Endodermal cell (in vitro differentiated cells): ENCODE data around the gene LYPD4. TPM values are rescaled to one million over a fixed set of nuclear protein-coding genes. Genes with fewer than 3 reads are reported as not detected.
A peak's percentile ranks its signal among the peaks of the same experiment; 100 is the strongest.

Experiments
- DNase-seq: peaks from one replicate; pipeline ENCODE4 v3.0.0-alpha.2; 2017
- H3K27ac ChIP-seq: 2 replicates; pipeline ENCODE4 v1.5.1; 2013; ENCODE audit warnings: mild to moderate bottlenecking, low read depth, low read length, moderate library complexity
- H3K27me3 ChIP-seq: 2 replicates; pipeline ENCODE4 v1.6.1; 2013; ENCODE audit warnings: mild to moderate bottlenecking, low read length, moderate library complexity; ENCODE audit not compliant: insufficient read depth, control insufficient read depth, poor library complexity, severe bottlenecking
- H3K36me3 ChIP-seq: 2 replicates; pipeline ENCODE4 v1.7.0; 2013; ENCODE audit warnings: mild to moderate bottlenecking, low read length, moderate library complexity; ENCODE audit not compliant: control insufficient read depth, insufficient read depth
- H3K4me1 ChIP-seq: one replicate; pipeline ENCODE4 v1.7.0; 2013; ENCODE audit warnings: low read length; ENCODE audit not compliant: control insufficient read depth, insufficient read depth
- H3K4me3 ChIP-seq: 2 replicates; pipeline ENCODE4 v1.5.1; 2013; ENCODE audit warnings: mild to moderate bottlenecking, low read length, moderate library complexity
- H3K9ac ChIP-seq: 2 replicates; pipeline ENCODE4 v1.6.1; 2013; ENCODE audit warnings: mild to moderate bottlenecking, low read length, moderate library complexity; ENCODE audit not compliant: poor library complexity, severe bottlenecking; ENCODE audit errors: extremely low read depth
- H3K9me3 ChIP-seq: 2 replicates; pipeline ENCODE4 v1.6.1; 2013; ENCODE audit warnings: mild to moderate bottlenecking, low read length, moderate library complexity; ENCODE audit not compliant: control insufficient read depth
- H3K27ac Mint-ChIP-seq: 2 replicates; pipeline ENCODE4 v1.8.0; 2020; ENCODE audit warnings: mixed read lengths
- H3K27me3 Mint-ChIP-seq: 2 replicates; pipeline ENCODE4 v1.8.0; 2021; ENCODE audit warnings: mild to moderate bottlenecking, mixed read lengths; ENCODE audit not compliant: insufficient read depth
- H3K36me3 Mint-ChIP-seq: 2 replicates; pipeline ENCODE4 v1.8.0; 2020; ENCODE audit warnings: low read depth, mixed read lengths
- H3K4me1 Mint-ChIP-seq: 2 replicates; pipeline ENCODE4 v1.8.0; 2020; ENCODE audit warnings: mixed read lengths
- H3K4me3 Mint-ChIP-seq: 2 replicates; pipeline ENCODE4 v1.8.0; 2020; ENCODE audit warnings: mild to moderate bottlenecking, moderate library complexity, mixed read lengths
- H3K9me3 Mint-ChIP-seq: 2 replicates; pipeline ENCODE4 v1.8.0; 2020; ENCODE audit warnings: mild to moderate bottlenecking, mixed read lengths
- CTCF ChIP-seq: fragments of 200-600 bp; sonication (generic); conservative IDR thresholded peaks from 2 replicates; pipeline ENCODE4 v1.5.0; 2021; ENCODE audit warnings: antibody characterized with exemption, mild to moderate bottlenecking
- WGBS, 2 experiments: methylation state at CpG; one replicate each; pipeline versions ENCODE4 v1.1.5 to v1.1.7; 2013; ENCODE audit warnings: missing lambda C conversion rate in 2 of 2, mixed read lengths in 1 of 2; ENCODE audit not compliant: insufficient coverage in 1 of 2, insufficient read length in 1 of 2; 5-methylcytosine and 5-hydroxymethylcytosine counted together
- total RNA-seq, 2 donors: library from RNA; stranded (reverse); fragmentation: NEBNext Ultra II Directional in 1 of 2; extraction: Animal tissue kit (Norgen Biotek cat#: 25700) in 1 of 2; gene quantifications; 2 replicates in 1 of 2; 3 replicates in 1 of 2; pipeline ENCODE4 v1.2.1, GENCODE V29; 2021

The LYPD4 gene
- total RNA-seq, 2 donors from 2014 or later = not detected

- H3K4me1 ChIP-seq = no peaks in the 10 kb centered on the region
- no peaks in the 10 kb centered on the region for H3K9me3 ChIP-seq
- Mint-ChIP-seq H3K4me3 (no peak overlapping the region), H3K9me3 (peaks cover 31% of the 10 kb centered on the region), H3K27ac (no peak overlapping the region), H3K36me3 (no peaks in the 10 kb centered on the region), H3K27me3 (peaks cover 2% of the 10 kb centered on the region), H3K4me1 (no peaks in the 10 kb centered on the region)
- H3K9ac ChIP-seq = no peak overlapping the region
- TF ChIP-seq CTCF = no peak
- DNase-seq = no peak
- H3K4me3 ChIP-seq = no peak overlapping the region
- 40 to 80% methylated on average over 1 to 4 of the region's 4 CpGs for WGBS, 2 experiments
- H3K36me3 ChIP-seq = no peaks in the 10 kb centered on the region
- peaks cover 11% of the 10 kb centered on the region for H3K27me3 ChIP-seq
- H3K27ac ChIP-seq = no peak overlapping the region
Measured at GRCh38 chr19:41810301-41810700, 34.2 kb downstream of the LYPD4 start.

- peaks cover 6% of the 10 kb centered on the region for H3K27me3 ChIP-seq
- H3K27ac ChIP-seq = no peak overlapping the region
- no peaks in the 10 kb centered on the region for H3K9me3 ChIP-seq
- H3K4me1 Mint-ChIP-seq = no peaks in the 10 kb centered on the region
- H3K4me3 Mint-ChIP-seq = no peak overlapping the region
- no peak for TF ChIP-seq CTCF
- no peak overlapping the region for H3K27ac Mint-ChIP-seq
- H3K36me3 ChIP-seq = no peaks in the 10 kb centered on the region
- H3K27me3 Mint-ChIP-seq = peaks cover 2% of the 10 kb centered on the region
- DNase-seq = peak; percentile 26
- no peak overlapping the region for H3K4me3 ChIP-seq
- H3K4me1 ChIP-seq = no peaks in the 10 kb centered on the region
- 85 to 87% methylated on average over 12 to 15 of the region's 16 CpGs for WGBS, 2 experiments
- peaks cover 34% of the 10 kb centered on the region for H3K9me3 Mint-ChIP-seq
- H3K36me3 Mint-ChIP-seq = no peaks in the 10 kb centered on the region
- no peak overlapping the region for H3K9ac ChIP-seq
Measured at GRCh38 chr19:41808663-41809566, 35.6 kb downstream of the LYPD4 start.

GRCh38 chr19:41807176-41807575 is 37.3 kb downstream of the LYPD4 start:
- Mint-ChIP-seq H3K4me1 (no peaks in the 10 kb centered on the region), H3K27me3 (peaks cover 4% of the 10 kb centered on the region)
- WGBS, 2 experiments = 78 to 87% methylated on average over 3 of the region's 3 CpGs

More at GRCh38 chr19:41807176-41807575, 37.3 kb downstream of the LYPD4 start:
- H3K4me1 ChIP-seq = no peaks in the 10 kb centered on the region
- H3K9me3 Mint-ChIP-seq = peaks cover 37% of the 10 kb centered on the region
- TF ChIP-seq CTCF = no peak
- no peaks in the 10 kb centered on the region for H3K36me3 ChIP-seq
- no peak overlapping the region for H3K4me3 ChIP-seq
- peaks cover 5% of the 10 kb centered on the region for H3K27me3 ChIP-seq
- no peaks in the 10 kb centered on the region for H3K36me3 Mint-ChIP-seq
- H3K27ac Mint-ChIP-seq = no peak overlapping the region
- H3K4me3 Mint-ChIP-seq = no peak overlapping the region
- H3K9ac ChIP-seq = no peak overlapping the region
- no peaks in the 10 kb centered on the region for H3K9me3 ChIP-seq
- DNase-seq = peak; percentile 18
- H3K27ac ChIP-seq = no peak overlapping the region
